ENCODE data around the gene SLC6A6. TPM values are rescaled to one million over a fixed set of nuclear protein-coding genes. Genes with fewer than 3 reads are reported as not detected.

SLC6A6 gene
- total and polyA plus RNA-seq, 10 of the 15 experiments (the other 5 are each of a cell fraction or from before 2014, with no cell fraction given) = 5.6 to 47.0 (median 20.2) TPM

DNA sequence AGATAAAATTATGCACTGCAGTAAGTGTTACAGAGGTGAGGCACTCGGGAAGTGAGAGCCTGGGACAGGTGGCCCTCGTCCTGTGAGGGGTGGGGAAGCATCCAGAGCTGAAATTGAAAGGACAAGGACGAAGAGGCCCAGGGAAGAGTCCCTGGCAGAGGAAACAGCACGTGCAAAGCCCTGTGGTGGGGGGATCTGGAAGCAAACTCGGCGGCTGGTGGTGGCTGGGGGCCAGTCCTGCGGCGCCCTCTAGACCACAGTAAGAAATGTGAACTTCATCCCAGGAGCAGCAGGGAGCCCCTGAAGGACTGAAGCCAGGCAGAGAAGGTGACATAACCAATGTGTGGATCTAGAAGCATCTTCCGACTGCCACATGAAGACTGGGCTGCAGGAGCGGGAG is 94.9 kb downstream of the SLC6A6 start:
- H3K27me3 ChIP-seq (replicated peaks in 1 of 2; ENCODE audit: control insufficient read depth in 2 of 2, insufficient read depth in 2 of 2, low read length in 1 of 2) = no peaks in the 10 kb centered on the region
- H4K20me1 ChIP-seq (ENCODE audit: control insufficient read depth, insufficient read depth) = no peaks in the 10 kb centered on the region
- no peaks in the 10 kb centered on the region for H3K79me2 ChIP-seq (ENCODE audit: control insufficient read depth, insufficient read depth, low read length)
- CTCF ChIA-PET = interaction anchor here (1.4 kb wide), 1 partner anchor 11 kb away, joined by 4 read pairs; no protein-coding TSS in a partner anchor
- no peak overlapping the region for H3K27ac ChIP-seq (ENCODE audit: control insufficient read depth, insufficient read depth)
- no peak overlapping the region for H3K9ac ChIP-seq (ENCODE audit: control insufficient read depth, insufficient read depth, low read length)
- no peaks in the 10 kb centered on the region for H3K4me1 ChIP-seq (ENCODE audit: control insufficient read depth, insufficient read depth, low read length)
- DNase-seq (ENCODE audit: low read depth, low spot score) = no peak
- TF ChIP-seq, protein P1, sequence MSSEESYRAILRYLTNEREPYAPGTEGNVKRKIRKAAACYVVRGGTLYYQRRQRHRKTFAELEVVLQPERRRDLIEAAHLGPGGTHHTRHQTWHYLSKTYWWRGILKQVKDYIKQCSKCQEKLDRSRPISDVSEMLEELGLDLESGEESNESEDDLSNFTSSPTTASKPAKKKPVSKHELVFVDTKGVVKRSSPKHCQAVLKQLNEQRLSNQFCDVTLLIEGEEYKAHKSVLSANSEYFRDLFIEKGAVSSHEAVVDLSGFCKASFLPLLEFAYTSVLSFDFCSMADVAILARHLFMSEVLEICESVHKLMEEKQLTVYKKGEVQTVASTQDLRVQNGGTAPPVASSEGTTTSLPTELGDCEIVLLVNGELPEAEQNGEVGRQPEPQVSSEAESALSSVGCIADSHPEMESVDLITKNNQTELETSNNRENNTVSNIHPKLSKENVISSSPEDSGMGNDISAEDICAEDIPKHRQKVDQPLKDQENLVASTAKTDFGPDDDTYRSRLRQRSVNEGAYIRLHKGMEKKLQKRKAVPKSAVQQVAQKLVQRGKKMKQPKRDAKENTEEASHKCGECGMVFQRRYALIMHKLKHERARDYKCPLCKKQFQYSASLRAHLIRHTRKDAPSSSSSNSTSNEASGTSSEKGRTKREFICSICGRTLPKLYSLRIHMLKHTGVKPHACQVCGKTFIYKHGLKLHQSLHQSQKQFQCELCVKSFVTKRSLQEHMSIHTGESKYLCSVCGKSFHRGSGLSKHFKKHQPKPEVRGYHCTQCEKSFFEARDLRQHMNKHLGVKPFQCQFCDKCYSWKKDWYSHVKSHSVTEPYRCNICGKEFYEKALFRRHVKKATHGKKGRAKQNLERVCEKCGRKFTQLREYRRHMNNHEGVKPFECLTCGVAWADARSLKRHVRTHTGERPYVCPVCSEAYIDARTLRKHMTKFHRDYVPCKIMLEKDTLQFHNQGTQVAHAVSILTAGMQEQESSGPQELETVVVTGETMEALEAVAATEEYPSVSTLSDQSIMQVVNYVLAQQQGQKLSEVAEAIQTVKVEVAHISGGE (CRISPR knock-in tag; IDR thresholded peaks at IDR 0.05) = no peak
- TF ChIP-seq EGR1 (IDR thresholded peaks at IDR 0.05; ENCODE audit: borderline replicate concordance in 1 of 2, low read depth in 2 of 2, low read length in 2 of 2) (no peak), YBX1 (IDR thresholded peaks at IDR 0.05) (no peak), JUNB (IDR thresholded peaks at IDR 0.05) (no peak), ZNF622 (IDR thresholded peaks at IDR 0.05) (no peak), TBL1XR1 (IDR thresholded peaks at IDR 0.05; ENCODE audit: low read depth, low read length) (no peak), KDM1A (IDR thresholded peaks at IDR 0.05; ENCODE audit: borderline replicate concordance) (no peak), MEF2B (IDR thresholded peaks at IDR 0.05; ENCODE audit: partially characterized antibody, poor library complexity, severe bottlenecking) (no peak), RB1 (IDR thresholded peaks at IDR 0.05; ENCODE audit: borderline replicate concordance) (no peak), ZNF217 (IDR thresholded peaks at IDR 0.05) (no peak), TCF7 (IDR thresholded peaks at IDR 0.05; ENCODE audit: borderline replicate concordance) (no peak), HDAC6 (IDR thresholded peaks at IDR 0.05; ENCODE audit: unreplicated experiment) (no peak), TARDBP (IDR thresholded peaks at IDR 0.05; ENCODE audit: borderline replicate concordance) (no peak), BACH1 (IDR thresholded peaks at IDR 0.05; ENCODE audit: borderline replicate concordance) (no peak), MEF2A (IDR thresholded peaks at IDR 0.05; ENCODE audit: insufficient read depth, low read depth, low read length) (no peak)
- TF ChIP-seq, protein P2, sequence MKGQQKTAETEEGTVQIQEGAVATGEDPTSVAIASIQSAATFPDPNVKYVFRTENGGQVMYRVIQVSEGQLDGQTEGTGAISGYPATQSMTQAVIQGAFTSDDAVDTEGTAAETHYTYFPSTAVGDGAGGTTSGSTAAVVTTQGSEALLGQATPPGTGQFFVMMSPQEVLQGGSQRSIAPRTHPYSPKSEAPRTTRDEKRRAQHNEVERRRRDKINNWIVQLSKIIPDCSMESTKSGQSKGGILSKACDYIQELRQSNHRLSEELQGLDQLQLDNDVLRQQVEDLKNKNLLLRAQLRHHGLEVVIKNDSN (IDR thresholded peaks at IDR 0.05; ENCODE audit: borderline replicate concordance, extremely low read length, insufficient read depth, low read depth, low read length) = no peak
- TF ChIP-seq, protein P3, sequence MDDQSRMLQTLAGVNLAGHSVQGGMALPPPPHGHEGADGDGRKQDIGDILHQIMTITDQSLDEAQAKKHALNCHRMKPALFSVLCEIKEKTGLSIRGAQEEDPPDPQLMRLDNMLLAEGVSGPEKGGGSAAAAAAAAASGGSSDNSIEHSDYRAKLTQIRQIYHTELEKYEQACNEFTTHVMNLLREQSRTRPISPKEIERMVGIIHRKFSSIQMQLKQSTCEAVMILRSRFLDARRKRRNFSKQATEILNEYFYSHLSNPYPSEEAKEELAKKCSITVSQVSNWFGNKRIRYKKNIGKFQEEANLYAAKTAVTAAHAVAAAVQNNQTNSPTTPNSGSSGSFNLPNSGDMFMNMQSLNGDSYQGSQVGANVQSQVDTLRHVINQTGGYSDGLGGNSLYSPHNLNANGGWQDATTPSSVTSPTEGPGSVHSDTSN (IDR thresholded peaks at IDR 0.05; ENCODE audit: insufficient replicate concordance, low read depth, low read length) = no peak
- TF ChIP-seq, protein P4, sequence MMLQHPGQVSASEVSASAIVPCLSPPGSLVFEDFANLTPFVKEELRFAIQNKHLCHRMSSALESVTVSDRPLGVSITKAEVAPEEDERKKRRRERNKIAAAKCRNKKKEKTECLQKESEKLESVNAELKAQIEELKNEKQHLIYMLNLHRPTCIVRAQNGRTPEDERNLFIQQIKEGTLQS (IDR thresholded peaks at IDR 0.05; ENCODE audit: borderline replicate concordance, extremely low read depth, low read depth, low read length) = no peak
- H3K4me2 ChIP-seq (ENCODE audit: control insufficient read depth, insufficient read depth) = no peak overlapping the region
- no peak for ATAC-seq
- H3K4me3 ChIP-seq = no peak overlapping the region
- no TSS peak for BruUV-seq (replicated peaks)
- SMC1A ChIA-PET (ENCODE audit: uncharacterized antibody, unreplicated experiment) = no interaction called here
- POLR2A ChIA-PET = no interaction called here
- no peaks in the 10 kb centered on the region for H3K36me3 ChIP-seq (ENCODE audit: control insufficient read depth in 2 of 2, insufficient read depth in 2 of 2, low read length in 1 of 2)
- WGBS (ENCODE audit: insufficient coverage, insufficient replicate concordance, low lambda C conversion rate, missing lambda C conversion rate) = 49% methylated on average over 10 of the region's 10 CpGs
- in situ Hi-C loops (cut with MboI) = no loop called here
- FAIRE-seq = no peak
- RAD21 ChIA-PET (ENCODE audit: unreplicated experiment) = no interaction called here
- H2AFZ ChIP-seq (ENCODE audit: control insufficient read depth, low read depth, low read length) = no peak overlapping the region
- intact Hi-C loops (cut with micrococcal nuclease; ENCODE audit: unreplicated experiment) = no loop called here
- H3K9me3 ChIP-seq (replicated peaks; ENCODE audit: control insufficient read depth, insufficient read depth, low read length) = no peaks in the 10 kb centered on the region; the same call in 2 of the 3 replicates

All from GM12878 (cell line).